ENCODE data around the gene TRIM32.

The TRIM32 gene

DNA sequence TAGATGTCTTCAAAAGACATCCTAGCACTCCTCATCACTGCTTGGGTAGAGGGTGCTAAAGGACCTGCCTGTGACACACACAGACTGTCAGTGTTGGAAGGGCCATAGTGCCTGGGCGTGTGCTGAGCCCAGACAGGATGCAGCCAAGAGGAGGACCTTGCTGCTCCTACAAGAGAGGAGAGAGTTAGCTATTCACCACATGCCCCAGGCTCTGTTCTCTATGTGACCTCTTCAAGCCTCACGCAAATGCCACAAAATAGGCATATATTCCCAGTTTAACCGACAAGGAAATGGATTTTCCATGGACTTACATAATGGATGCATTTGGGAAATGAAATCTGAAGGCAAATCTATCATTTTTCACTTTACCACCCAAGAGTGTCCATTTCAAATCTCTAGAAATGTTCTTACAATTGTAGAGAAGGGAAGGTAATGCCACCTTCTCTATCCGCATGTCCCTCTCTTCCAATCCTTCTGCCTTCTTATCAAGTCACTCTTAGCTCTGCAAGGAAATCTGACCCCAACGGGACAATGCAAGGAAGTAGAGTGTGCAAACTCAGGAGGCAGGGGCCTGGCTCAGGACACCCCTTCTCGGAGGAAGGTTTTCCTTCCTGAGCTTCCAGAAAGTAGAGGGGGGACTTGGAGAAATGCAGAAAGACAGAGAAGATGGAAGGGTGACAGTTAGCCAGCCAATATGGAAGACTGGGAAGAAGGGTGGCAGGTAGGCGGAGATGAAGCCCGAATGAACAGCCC lies 49.5 kb downstream of the TRIM32 start:
- DNase-seq (ENCODE audit: extremely low spot score), result no peak
- CTCF ChIA-PET, result interaction anchor here (0.7 to 2.8 kb wide), 6 partner anchors 11 to 136 kb away, joined by 3 to 79 read pairs (median 3); no protein-coding TSS in a partner anchor
- TF ChIP-seq NFRKB (IDR thresholded peaks at IDR 0.05) (no peak), FOXA1 (IDR thresholded peaks at IDR 0.05) (no peak), LEF1 (IDR thresholded peaks at IDR 0.05; ENCODE audit: borderline replicate concordance) (no peak), HDGF (IDR thresholded peaks at IDR 0.05; ENCODE audit: borderline replicate concordance) (no peak), ELF4 (IDR thresholded peaks at IDR 0.05) (no peak), CTBP1 (IDR thresholded peaks at IDR 0.05; ENCODE audit: borderline replicate concordance) (no peak), ZNF384 (IDR thresholded peaks at IDR 0.05) (no peak)
- POLR2A ChIA-PET, result no interaction called here

DNA sequence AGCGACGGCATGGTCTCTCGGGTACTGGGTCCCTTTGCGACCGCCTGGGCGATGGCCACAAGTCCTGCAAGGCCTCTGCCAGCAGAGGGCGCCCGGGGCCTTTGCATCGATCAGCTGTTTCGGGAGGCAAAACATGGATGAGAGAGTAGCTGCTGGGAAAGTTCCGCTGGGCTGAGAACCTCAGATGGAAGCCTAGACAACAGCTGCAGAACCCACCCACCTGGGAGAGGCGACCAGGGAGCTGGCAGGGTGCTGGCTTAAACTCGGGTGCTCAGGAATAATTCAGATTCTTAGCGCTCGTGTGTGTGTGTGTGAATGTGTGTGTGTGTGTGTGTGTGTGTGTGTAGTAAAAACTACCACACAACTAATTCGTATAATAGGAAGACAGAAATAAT lies 50.0 kb downstream of the TRIM32 start:
- DNase-seq (ENCODE audit: extremely low spot score), result peak; percentile 88
- ChIA-PET POLR2A (no interaction called here), CTCF (interaction anchor here (0.7 to 2.8 kb wide), 8 partner anchors 11 to 135 kb away, joined by 3 to 79 read pairs (median 3); no protein-coding TSS in a partner anchor)
- TF ChIP-seq, protein P1, sequence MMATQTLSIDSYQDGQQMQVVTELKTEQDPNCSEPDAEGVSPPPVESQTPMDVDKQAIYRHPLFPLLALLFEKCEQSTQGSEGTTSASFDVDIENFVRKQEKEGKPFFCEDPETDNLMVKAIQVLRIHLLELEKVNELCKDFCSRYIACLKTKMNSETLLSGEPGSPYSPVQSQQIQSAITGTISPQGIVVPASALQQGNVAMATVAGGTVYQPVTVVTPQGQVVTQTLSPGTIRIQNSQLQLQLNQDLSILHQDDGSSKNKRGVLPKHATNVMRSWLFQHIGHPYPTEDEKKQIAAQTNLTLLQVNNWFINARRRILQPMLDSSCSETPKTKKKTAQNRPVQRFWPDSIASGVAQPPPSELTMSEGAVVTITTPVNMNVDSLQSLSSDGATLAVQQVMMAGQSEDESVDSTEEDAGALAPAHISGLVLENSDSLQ (IDR thresholded peaks at IDR 0.05), result no peak
- TF ChIP-seq NFRKB (IDR thresholded peaks at IDR 0.05), result no peak
- TF ChIP-seq FOXK2 (IDR thresholded peaks at IDR 0.05), result no peak
- no peak for TF ChIP-seq SP1 (IDR thresholded peaks at IDR 0.05)
- TF ChIP-seq HDGF (IDR thresholded peaks at IDR 0.05; ENCODE audit: borderline replicate concordance), result no peak

DNA sequence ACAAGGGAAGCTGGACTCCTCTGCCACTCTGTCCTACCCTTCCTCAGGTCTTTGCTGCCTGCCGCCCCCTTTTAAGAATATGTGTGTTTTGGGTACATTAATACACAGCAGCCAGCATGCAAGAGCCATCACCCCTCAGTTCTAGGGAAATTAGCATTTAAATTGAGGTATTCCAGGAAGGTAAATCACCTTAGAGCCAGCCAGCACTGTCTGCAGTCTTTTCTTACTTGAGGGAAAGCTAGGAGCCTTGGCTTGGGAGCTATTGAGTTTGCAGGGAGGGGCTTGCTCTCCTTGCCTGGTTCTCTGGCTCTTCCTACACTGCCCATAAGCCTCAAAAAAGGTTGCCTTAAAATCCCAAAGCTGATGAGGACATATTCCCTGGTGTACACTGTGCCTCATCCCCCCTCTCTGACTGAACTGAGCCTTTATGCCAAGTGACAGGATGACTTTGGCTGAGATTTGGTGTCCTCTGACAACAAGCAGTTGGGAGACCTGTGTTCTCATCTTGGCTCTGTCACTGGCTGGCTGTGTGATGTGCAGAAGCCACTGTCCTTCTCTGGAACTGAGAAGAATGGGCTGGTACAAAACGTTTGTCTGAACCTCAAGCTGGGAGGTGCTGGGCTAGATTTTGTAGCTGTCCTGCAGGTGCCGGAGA lies 54.1 kb downstream of the TRIM32 start:
- no peak for DNase-seq (ENCODE audit: extremely low spot score)
- TF ChIP-seq FOXK2 (IDR thresholded peaks at IDR 0.05) (no peak), TARDBP (IDR thresholded peaks at IDR 0.05) (no peak), ZNF384 (IDR thresholded peaks at IDR 0.05) (no peak)
- ChIA-PET CTCF (interaction anchor here (1.4 kb wide), 1 partner anchor 119 kb away, joined by 7 read pairs; no protein-coding TSS in a partner anchor), POLR2A (no interaction called here)

DNA sequence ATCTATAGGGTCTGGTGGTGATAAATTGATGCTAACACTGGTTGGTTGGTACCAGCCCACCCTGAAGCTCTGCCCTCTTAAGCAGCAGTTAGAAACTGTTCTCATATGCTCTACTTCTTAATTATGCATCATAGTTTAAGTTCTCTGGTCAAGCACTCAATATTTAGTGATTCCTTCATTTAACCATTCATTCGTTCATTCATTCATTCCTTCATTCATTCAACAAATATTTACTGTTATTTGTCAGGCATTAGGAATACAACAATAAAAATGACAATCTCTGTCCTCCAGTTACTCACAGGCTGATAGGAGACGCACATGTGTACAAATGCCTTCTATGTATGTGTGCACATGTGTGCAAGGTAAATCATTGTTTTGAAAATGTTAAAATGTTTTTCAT lies 54.6 kb downstream of the TRIM32 start:
- CTCF ChIA-PET, result no interaction called here

DNA sequence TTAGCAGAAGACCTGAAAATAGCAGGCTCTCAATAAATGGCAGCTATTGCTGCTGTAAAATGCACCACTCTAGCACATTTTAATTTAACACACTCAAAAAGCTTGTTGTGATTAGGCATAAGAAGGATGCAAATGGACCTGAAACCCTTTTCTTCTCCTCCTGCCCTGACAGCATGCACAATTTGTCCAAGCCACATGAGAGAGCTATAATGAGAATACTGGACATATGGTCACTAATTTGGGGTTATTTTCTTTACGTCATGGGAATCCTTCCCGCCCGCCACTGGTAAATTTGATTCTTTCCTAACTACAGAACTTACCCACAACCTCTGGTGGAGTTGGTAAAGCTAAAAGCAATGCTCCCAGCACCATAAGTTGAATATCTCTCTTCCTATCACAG lies 62.1 kb downstream of the TRIM32 start:
- TF ChIP-seq FOXM1 (IDR thresholded peaks at IDR 0.05; ENCODE audit: borderline replicate concordance) (no peak), FOXK2 (IDR thresholded peaks at IDR 0.05) (no peak), ARNT (IDR thresholded peaks at IDR 0.05) (no peak), ELF4 (IDR thresholded peaks at IDR 0.05) (no peak), SUZ12 (IDR thresholded peaks at IDR 0.05) (no peak), NFRKB (IDR thresholded peaks at IDR 0.05) (no peak), LEF1 (IDR thresholded peaks at IDR 0.05; ENCODE audit: borderline replicate concordance) (no peak)
- TF ChIP-seq, protein P1 (IDR thresholded peaks at IDR 0.05), result no peak
- no peak for DNase-seq (ENCODE audit: extremely low spot score)
- POLR2A ChIA-PET, result no interaction called here
- CTCF ChIA-PET, result interaction anchor here (1.0 kb wide), 1 partner anchor 112 kb away, joined by 5 read pairs; no protein-coding TSS in a partner anchor

More for the DNA sequence above, 54.6 kb downstream of the TRIM32 start:
- TF ChIP-seq FOXM1 (IDR thresholded peaks at IDR 0.05; ENCODE audit: borderline replicate concordance) (no peak), ARNT (IDR thresholded peaks at IDR 0.05) (no peak), FOXA1 (IDR thresholded peaks at IDR 0.05) (no peak), HDGF (IDR thresholded peaks at IDR 0.05; ENCODE audit: borderline replicate concordance) (no peak)
- DNase-seq (ENCODE audit: extremely low spot score), result no peak
- POLR2A ChIA-PET, result no interaction called here

DNA sequence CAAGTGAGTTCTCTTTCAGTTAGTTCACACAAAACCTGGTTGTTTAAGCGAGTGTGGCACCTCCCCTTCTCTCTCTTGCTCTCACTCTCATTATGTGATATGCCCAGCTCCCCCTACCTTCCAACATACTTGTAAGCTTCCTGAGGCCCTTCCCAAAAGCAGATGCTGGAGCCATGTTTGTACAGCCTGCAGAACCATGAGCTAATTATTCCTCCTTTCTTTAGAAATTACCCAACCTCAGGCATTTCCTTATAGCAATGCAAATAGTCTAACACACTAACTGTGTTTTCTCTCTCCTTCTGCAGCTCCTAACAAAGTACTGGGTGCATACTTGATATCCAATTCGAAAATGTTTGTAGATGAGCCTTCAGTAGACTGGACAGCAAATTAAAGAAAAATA lies 62.7 kb downstream of the TRIM32 start:
- CTCF ChIA-PET, result interaction anchor here (1.0 kb wide), 1 partner anchor 111 kb away, joined by 5 read pairs; no protein-coding TSS in a partner anchor
- POLR2A ChIA-PET, result no interaction called here
- TF ChIP-seq ELF4 (IDR thresholded peaks at IDR 0.05), result no peak
- no peak for TF ChIP-seq FOXM1 (IDR thresholded peaks at IDR 0.05; ENCODE audit: borderline replicate concordance)
- no peak for TF ChIP-seq L3MBTL2 (conservative IDR thresholded peaks at IDR 0.05)
- no peak for TF ChIP-seq FOXK2 (IDR thresholded peaks at IDR 0.05)
- no peak for TF ChIP-seq CTBP1 (IDR thresholded peaks at IDR 0.05; ENCODE audit: borderline replicate concordance)
- TF ChIP-seq FOXA1 (IDR thresholded peaks at IDR 0.05), result no peak
- TF ChIP-seq TARDBP (IDR thresholded peaks at IDR 0.05), result no peak
- TF ChIP-seq, protein P1 (IDR thresholded peaks at IDR 0.05), result no peak
- TF ChIP-seq ARNT (IDR thresholded peaks at IDR 0.05), result no peak
- TF ChIP-seq BHLHE40 (IDR thresholded peaks at IDR 0.05; ENCODE audit: borderline replicate concordance), result no peak
- TF ChIP-seq NFRKB (IDR thresholded peaks at IDR 0.05), result no peak
- TF ChIP-seq ZNF384 (IDR thresholded peaks at IDR 0.05), result no peak
- TF ChIP-seq LEF1 (IDR thresholded peaks at IDR 0.05; ENCODE audit: borderline replicate concordance), result no peak
- no peak for TF ChIP-seq SUZ12 (IDR thresholded peaks at IDR 0.05)
- no peak for TF ChIP-seq HDGF (IDR thresholded peaks at IDR 0.05; ENCODE audit: borderline replicate concordance)
- TF ChIP-seq SP1 (IDR thresholded peaks at IDR 0.05), result no peak
- no peak for DNase-seq (ENCODE audit: extremely low spot score)

Measured in HEK293T (cell line).